Glomerular visceral epithelial cell (primary cell): ENCODE data around the gene SPOP.
"Not testable (repeated sequence)": the region's sequence is repeated elsewhere in the genome, so short reads cannot be mapped to it uniquely, and the experiment has no call there.

ENCODE experiments used
- DNase-seq: peaks from one replicate; pipeline ENCODE4 v3.0.0-alpha.2; 2016; ENCODE audit errors: extremely low spot score

The SPOP gene

DNA sequence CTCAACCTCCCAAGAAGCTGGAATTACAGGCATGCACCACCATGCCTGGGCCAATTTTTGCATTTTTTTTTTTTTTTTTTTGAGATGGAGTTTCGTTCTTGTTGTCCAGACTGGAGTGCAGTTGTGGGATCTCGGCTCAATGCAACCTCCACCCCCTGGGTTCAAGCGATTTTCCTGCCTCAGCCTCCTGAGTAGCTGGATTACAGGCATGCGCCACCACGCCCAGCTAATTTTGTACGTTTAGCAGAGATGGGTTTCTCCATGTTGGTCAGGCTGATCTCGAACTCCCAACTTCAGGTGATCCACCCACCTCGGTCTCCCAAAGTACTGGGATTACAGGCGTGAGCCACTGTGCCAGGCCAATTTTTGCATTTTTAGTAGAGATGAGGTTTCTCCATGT lies 127.1 kb downstream of the SPOP start:
- not testable (repeated sequence) for DNase-seq

GRCh38 chr17:49549691-49550678 lies 127.9 kb downstream of the SPOP start:
- no peak for DNase-seq

DNA sequence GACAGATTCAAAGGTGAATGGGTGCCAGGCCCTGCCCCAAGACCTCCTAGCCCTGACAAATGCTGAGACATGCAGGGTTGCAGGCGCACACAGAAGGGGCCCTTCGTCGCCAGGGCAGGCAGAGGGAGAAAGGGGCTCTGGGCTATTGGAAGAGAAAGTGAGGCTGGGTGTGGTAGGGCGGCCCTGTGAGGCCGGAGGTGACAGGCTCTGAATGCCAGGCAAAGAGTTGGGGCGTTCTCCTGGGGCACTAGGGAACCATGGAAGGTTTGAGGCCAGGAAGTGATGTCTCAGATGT lies 128.6 kb downstream of the SPOP start:
- no peak for DNase-seq
